Measurements from ENCODE around the gene XKR7.
"Not testable (repeated sequence)": the region's sequence is repeated elsewhere in the genome, so short reads cannot be mapped to it uniquely, and the experiment has no call there.

Gene XKR7, protein sequence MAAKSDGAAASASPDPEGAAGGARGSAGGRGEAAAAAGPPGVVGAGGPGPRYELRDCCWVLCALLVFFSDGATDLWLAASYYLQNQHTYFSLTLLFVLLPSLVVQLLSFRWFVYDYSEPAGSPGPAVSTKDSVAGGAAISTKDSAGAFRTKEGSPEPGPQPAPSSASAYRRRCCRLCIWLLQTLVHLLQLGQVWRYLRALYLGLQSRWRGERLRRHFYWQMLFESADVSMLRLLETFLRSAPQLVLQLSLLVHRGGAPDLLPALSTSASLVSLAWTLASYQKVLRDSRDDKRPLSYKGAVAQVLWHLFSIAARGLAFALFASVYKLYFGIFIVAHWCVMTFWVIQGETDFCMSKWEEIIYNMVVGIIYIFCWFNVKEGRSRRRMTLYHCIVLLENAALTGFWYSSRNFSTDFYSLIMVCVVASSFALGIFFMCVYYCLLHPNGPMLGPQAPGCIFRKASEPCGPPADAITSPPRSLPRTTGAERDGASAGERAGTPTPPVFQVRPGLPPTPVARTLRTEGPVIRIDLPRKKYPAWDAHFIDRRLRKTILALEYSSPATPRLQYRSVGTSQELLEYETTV

GRCh38 chr20:31967830-31968249 lies at the start of gene XKR7:
Gene XKR7 (plus strand): TSS chr20:31968151. CDS start chr20:31968176, 25 bp downstream.
- DNase-seq: no peak

DNA sequence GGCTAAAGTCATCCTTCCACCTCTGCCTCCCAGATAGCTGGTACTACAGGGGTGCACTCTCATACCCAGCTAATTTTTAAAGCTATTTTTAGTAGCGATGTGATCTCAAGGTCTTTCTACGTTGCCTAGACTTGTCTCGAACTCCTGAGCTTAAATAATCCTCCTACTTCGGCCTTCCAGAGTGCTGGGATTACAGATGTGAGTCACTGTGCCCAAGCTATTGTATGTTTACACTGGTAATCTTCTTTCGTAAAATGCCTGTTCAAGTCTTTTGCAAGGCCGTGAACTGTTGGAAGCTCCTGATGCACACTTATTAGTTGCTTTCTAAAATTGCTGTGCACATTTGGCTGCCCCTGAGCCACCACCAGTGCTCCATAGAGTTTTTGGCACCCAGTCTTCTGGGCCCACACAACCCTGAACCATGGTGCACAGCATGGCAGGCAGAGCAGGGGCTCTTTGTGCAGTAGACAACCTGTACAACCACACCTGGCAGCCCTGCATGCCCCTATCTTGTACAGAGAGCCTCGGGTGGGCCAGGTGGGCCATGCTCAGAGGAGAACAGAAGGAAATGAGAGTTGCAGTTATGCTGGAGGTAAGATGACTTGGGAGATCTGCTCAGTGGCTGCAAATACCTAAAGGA lies 49.4 kb upstream of the XKR7 start:
- DNase-seq: no peak

DNA sequence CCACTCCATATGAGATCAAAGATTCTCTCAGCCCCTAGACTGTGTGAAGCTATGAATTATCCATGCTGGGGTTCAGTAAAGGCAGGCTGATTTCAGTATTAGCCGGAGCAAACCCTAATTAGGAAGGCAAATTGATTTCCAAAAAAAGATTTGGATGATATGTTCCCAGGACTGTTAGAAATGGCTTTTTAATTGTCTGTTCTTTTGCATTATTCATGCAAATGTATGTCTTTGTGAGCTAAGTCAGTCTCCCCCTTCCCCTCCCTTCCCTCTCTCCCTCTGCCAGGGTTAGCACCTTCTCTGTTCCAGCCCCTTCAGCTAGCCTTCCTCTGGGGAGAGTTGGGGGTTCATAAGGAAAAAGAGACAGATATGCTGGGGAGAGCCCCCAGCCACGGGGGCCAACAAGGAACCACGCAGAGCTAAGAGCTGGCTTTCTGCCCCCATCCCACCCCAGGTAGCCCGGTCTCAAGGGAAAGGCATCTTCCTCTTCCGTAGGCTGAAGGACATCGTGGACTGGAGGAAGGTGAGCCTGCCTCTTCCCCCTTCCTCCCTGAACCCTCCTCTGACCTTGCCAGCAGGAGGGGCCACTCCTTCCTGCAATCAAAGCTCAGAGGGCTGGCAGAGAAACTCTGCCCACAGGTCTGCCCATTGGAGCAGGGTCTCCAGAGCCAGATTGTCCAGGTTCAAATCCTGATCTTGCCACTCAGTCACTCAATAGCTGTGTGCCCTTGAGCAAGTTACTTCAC lies 48.4 kb upstream of the XKR7 start:
- no peak for DNase-seq

DNA sequence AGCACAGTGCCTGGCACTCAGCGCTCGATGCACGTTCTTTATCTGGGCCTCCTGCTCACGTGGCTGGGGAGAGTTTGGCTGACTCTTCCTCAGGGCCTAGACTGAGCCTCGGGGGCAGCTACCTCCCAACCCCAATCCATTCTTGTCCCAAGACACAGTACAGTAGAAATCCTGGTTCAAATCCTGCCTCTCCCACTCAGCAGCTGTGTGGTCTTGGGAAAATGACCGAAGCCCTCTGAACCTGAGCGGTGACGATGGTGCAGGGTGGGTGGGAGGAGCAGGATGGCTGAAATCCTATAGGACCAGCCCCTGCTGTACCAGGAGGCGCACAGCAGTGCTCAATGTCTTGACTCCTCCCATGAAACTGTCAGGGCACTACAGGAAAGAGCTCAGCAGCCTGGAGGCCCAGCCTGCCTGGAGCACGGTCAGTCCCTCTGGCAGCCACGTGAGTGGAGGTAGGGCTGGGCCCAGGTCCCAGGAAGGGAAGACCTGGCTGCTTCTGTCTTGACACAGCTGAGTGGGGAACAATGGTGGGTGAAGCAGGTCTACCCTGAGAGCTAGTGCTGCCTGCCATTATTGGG lies 47.6 kb upstream of the XKR7 start:
- DNase-seq: no peak

GRCh38 chr20:31921480-31921879 lies 46.5 kb upstream of the XKR7 start:
- not testable (repeated sequence) for DNase-seq

- no peak for DNase-seq
Measured at GRCh38 chr20:31922181-31922580, 45.8 kb upstream of the XKR7 start.

GRCh38 chr20:31922588-31922987 lies 45.4 kb upstream of the XKR7 start:
- DNase-seq: no peak

GRCh38 chr20:31923388-31924331 lies 44.3 kb upstream of the XKR7 start:
- DNase-seq: no peak

DNA sequence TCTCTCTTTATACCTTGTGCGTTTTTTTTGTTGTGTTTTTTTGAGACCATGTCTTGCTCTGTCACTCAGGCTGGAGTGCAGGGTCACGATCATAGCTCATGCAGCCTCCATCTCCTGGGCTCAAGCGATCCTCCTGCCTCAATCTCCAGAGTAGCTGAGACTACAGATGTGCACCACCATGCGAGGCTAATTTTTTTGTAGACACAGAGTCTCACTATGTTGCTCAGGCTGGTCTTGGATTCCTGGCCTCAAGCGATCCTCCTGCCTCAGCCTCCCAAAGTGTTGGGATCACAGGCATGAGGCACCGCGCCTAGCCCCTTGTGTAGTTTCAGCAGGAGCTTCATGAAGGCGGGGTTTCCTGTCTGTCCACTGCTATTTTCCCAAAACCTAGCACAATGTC lies 43.4 kb upstream of the XKR7 start:
- no peak for DNase-seq

GRCh38 chr20:31925631-31926030 lies 42.3 kb upstream of the XKR7 start:
- DNase-seq: no peak

GRCh38 chr20:31926493-31926892 lies 41.5 kb upstream of the XKR7 start:
- DNase-seq: no peak

DNA sequence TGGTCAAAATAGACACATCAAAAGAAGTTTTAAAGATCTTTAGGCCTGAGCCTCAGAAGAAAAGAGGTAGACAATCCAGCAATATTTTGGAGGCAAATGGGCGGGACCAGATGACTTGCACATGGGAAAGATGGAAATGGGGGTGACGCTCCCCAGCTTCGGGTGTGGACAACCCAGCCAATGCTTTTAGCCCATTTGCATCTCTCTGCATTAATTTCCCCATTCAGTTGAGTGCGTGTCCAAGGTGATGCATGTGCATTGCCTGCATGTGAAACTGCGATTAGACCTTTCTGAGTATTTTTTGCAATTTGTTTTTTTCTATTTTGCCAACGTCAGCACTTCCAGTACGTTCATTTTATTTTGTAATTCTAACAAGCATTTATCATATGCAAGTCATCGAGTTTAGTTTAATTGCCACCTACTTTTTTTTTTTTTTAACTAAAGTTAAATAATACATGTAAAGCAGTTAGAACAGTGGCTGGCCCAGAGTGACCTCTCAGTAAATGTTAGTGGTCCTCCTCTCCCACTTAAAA lies 40.3 kb upstream of the XKR7 start:
- no peak for DNase-seq

DNA sequence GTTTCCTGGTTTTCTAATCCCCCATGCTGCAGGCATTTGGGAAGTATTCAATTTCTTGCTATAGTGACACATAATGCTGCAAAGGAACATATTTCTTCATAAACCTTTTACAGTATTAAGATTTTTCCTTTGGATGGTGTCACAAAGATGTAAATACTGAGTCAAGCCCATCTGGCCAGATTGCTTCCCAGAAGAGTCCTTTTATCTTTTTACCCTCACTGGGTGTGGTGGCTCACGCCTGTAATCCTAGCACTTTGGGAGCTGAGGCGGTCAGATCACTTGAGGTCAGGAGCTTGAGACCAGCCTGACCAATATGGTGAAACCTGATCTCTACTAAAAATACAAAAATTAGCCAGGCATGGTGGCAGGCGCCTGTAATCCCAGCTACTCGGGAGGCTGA lies 38.3 kb upstream of the XKR7 start:
- DNase-seq: not testable (repeated sequence)

GRCh38 chr20:31930779-31931178 lies 37.2 kb upstream of the XKR7 start:
- DNase-seq: no peak

DNA sequence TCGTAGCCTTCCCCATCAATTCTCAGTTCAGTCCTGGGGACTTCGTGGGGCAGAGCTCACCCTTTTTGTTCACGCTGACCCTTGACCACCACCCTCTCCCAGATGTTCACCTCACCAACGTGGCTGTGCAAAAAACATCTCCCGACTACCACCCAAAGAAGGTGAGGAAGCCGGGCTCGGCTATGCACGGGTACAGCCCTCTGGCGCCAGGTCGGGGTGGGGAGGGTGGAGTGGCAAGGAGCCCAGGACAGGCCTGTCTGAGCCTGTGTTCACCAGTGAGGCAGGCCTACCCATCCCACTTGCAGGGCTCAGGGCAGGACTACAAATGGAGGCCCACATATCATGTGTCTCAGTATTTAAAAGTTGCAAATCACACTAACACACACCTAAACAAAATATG lies 34.3 kb upstream of the XKR7 start:
- no peak for DNase-seq

DNA sequence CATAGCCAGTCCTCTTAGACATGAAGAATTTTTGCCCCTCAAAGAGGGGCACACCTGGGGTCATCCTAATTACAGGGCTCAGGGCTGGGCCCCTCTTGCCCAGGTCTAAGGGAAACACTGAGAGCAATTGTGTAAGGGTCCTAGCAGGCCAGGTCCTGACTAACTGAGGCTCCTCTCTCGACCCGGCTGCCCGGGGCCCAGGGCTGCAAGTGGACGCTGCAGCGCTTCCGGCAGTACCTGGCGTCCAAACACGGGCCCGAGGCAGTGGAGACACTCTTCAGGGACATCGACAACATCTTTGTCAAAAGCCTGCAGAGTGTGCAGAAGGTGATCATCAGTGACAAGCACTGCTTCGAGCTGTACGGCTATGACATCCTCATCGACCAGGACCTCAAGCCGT lies 33.5 kb upstream of the XKR7 start:
- DNase-seq: no peak

DNA sequence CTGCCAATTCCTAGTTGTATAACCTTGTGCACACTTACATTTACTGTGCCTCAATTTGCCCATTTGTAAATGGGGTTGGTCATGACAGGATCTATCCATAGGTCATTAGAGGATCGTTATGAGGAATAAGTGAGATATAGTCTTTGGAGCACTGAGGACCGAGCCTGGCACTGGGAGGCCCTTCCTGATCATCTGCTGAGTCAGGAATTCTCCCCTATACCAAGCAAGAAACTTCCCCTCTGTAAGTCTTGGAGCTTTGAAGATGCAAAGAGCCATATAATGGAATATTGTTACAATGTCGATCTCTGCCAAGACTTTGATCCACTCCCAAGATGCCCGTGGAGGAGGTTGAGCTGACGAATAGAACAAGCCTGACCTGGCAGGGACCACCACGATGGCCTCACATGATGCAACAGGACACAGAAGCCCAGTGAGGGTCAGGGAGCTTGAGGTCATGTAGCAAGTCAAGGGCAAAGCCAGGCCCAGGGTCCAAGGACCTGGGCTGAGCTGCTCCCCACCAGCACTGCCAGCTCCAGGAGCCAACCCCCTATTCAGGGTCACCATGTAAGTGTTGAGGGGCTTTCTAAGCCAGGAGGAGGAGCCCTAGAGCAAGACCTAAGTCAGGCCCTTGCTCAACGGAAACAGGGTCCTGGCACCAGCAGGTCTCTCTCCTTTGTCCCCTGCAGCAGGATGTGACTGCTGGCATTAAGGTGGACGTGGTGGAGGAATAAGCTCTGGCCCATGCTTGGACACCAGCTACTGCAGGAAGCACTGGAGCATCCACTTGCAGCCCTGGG lies 32.8 kb upstream of the XKR7 start:
- no peak for DNase-seq

GRCh38 chr20:31936420-31936819 lies 31.5 kb upstream of the XKR7 start:
- DNase-seq: no peak

DNA sequence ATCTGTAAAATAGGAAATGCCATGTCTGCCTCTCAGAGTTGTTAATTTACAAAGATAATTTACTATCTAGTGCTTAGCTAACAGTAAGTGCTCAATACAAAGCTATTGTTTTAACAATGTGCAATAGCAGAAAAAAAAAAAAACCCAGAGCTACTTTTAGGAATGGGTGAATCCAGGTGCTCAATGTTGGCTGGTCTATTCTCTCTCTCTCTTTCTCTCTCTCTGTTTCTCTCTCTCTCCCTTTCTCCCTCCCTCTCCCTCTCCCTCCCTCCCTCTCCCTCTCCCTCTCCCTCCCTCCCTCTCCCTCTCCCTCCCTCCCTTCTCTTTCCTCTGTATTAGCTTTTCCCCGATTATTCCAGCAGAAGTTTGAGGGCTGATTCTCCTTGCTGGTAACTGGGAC lies 30.1 kb upstream of the XKR7 start:
- no peak for DNase-seq

DNA sequence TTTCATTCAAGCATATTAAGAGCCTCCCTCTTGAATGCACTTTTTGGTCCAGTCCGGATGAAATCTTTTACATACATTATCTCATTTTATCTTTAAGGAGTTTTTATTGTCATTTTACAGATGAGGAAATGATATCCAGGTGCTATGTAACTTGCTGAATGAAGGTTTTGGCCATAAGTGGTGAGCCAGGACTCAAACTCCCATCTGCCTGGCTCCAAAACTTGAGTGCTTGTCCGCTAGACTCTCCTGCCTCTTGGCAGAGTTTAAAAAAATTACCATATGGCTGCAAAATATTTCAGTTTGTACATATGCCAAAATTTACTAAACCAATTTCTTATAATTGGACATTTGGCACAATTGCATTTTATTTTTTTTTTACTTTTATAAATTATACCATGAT lies 28.3 kb upstream of the XKR7 start:
- DNase-seq: no peak

DNA sequence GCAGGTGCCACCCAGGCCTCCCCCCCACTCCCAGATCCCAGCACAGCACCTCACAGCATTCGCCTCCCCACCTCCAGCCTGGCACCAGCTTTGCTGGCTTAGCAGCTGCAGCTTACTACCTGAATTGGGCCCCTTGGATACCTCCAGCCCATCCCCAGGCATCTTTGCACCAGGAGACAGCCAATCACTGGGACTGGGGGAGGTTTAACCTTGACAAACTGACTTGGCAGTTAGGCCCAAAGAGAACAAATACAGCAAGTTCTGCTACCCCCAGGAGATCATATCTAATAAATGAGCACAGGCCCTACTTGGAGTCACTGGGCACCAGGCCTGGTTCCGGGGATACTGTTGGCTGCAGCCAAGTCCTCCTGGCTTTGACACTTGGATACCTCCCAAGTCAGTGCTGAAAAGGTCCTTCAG lies 24.9 kb upstream of the XKR7 start:
- no peak for DNase-seq

All from GOT3 (cell line).